ENCODE results near the gene PLAC1.

PLAC1 gene

GRCh38 chrX:134647477-134647877 lies 10.8 kb downstream of the PLAC1 start:
- no peak overlapping the region for H3K9ac ChIP-seq (ENCODE audit: low read length)
- no peaks in the 10 kb centered on the region for H3K9me3 ChIP-seq (ENCODE audit: control insufficient read depth, low read length)

GRCh38 chrX:134646691-134647090 lies 11.6 kb downstream of the PLAC1 start:
- H3K4me3 ChIP-seq (ENCODE audit: low read length) = no peak overlapping the region
- no peak for DNase-seq (ENCODE audit: low read depth)
- H3K9ac ChIP-seq (ENCODE audit: low read length) = no peak overlapping the region
- H3K36me3 ChIP-seq (ENCODE audit: control insufficient read depth, insufficient read depth, low read length, severe bottlenecking) = no peaks in the 10 kb centered on the region
- H3K9me3 ChIP-seq (ENCODE audit: control insufficient read depth, low read length) = no peaks in the 10 kb centered on the region
- peaks cover 4% of the 10 kb centered on the region for H3K4me1 ChIP-seq (ENCODE audit: control insufficient read depth, insufficient read depth, low read length)
- H3K27me3 ChIP-seq (replicated peaks; ENCODE audit: control insufficient read depth, insufficient read depth, low read length) = peaks cover 31% of the 10 kb centered on the region

More at GRCh38 chrX:134647477-134647877, 10.8 kb downstream of the PLAC1 start:
- Histone ChIP-seq H3K4me1 (ENCODE audit: control insufficient read depth, insufficient read depth, low read length) (peaks cover 3% of the 10 kb centered on the region), H3K4me3 (ENCODE audit: low read length) (no peak overlapping the region), H3K36me3 (ENCODE audit: control insufficient read depth, insufficient read depth, low read length, severe bottlenecking) (no peaks in the 10 kb centered on the region), H3K27me3 (replicated peaks; ENCODE audit: control insufficient read depth, insufficient read depth, low read length) (peaks cover 38% of the 10 kb centered on the region)
- DNase-seq (ENCODE audit: low read depth) = no peak

DNA sequence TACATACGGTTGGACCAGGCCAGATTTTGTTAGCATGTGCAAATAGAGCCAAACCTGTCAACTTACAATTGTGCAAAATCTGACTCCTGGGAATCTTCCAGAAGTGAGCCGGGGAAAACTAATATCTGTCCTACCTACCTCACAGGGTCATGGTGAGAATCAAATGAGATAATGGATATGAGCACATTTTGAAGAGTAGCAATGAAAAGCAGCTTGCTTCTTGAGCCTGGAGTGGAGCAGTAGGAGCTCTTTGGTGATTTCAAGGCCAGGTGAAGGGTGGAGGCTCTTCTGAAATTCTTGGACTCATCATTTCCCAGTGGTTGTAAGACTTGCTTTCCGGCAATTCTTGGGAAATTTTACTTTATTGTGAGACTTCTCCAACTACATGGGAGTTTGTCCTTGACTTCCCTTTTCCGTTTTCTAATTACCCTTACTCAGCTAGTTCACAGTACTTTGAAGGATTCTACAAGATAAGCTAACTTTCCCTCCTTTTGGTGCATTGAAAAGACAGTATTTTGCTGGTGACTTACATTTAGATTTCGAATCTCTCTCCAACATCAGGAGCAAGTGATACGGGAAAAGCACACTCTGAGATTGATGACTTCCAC lies 12.2 kb downstream of the PLAC1 start:
- Histone ChIP-seq H3K27me3 (replicated peaks; ENCODE audit: control insufficient read depth, insufficient read depth, low read length) (peaks cover 27% of the 10 kb centered on the region), H3K9ac (ENCODE audit: low read length) (no peak overlapping the region), H3K9me3 (ENCODE audit: control insufficient read depth, low read length) (no peaks in the 10 kb centered on the region), H3K36me3 (ENCODE audit: control insufficient read depth, insufficient read depth, low read length, severe bottlenecking) (no peaks in the 10 kb centered on the region), H3K4me1 (ENCODE audit: control insufficient read depth, insufficient read depth, low read length) (peaks cover 4% of the 10 kb centered on the region), H3K4me3 (ENCODE audit: low read length) (no peak overlapping the region)
- no peak for DNase-seq (ENCODE audit: low read depth)

DNA sequence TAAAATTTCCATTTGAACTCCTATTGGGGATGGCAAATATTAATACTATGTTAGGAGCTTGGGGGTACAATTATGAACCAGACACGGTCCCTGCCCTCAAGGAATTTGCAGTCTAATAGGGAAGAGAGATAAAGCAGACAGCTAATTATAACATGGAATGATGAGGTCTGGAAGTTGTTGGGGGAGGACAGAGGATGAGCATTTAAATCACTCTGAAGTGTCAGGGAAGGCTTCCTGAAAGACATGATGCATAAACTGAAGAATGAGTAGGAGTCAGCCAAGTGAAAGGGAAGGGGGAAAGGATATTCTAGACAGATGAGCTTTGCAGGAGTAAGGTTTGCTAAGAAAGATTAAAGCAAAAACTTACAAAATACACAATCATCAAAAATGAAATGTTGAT lies 15.9 kb downstream of the PLAC1 start:
- H3K9ac ChIP-seq (ENCODE audit: low read length) = no peak overlapping the region
- no peak for DNase-seq (ENCODE audit: low read depth)
- H3K9me3 ChIP-seq (ENCODE audit: control insufficient read depth, low read length) = no peaks in the 10 kb centered on the region
- no peaks in the 10 kb centered on the region for H3K36me3 ChIP-seq (ENCODE audit: control insufficient read depth, insufficient read depth, low read length, severe bottlenecking)
- peaks cover 4% of the 10 kb centered on the region for H3K4me1 ChIP-seq (ENCODE audit: control insufficient read depth, insufficient read depth, low read length)
- H3K27me3 ChIP-seq (replicated peaks; ENCODE audit: control insufficient read depth, insufficient read depth, low read length) = peaks cover 16% of the 10 kb centered on the region
- H3K4me3 ChIP-seq (ENCODE audit: low read length) = no peak overlapping the region

DNA sequence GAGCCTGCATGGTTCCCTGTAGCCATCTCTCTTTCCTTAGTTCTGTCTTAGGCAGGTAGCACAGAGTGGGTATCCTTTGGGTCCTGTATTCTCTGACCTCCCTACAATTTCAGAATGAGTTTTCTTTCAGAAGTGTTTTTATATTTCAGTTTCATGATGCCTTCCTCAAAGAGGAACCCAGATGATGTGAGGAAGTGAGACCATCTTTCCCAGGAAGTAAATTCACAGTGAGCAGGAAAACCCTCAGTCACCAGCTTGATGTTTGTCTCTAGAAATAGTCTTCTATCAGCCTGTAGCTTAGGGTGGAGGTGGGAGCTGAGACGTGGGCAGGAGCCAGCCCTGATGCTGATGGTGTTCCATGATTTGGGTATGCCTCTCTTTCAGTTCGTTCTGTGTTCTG lies 16.9 kb downstream of the PLAC1 start:
- no peaks in the 10 kb centered on the region for H3K9me3 ChIP-seq (ENCODE audit: control insufficient read depth, low read length)
- peaks cover 13% of the 10 kb centered on the region for H3K4me1 ChIP-seq (ENCODE audit: control insufficient read depth, insufficient read depth, low read length)
- H3K36me3 ChIP-seq (ENCODE audit: control insufficient read depth, insufficient read depth, low read length, severe bottlenecking) = no peaks in the 10 kb centered on the region
- DNase-seq (ENCODE audit: low read depth) = no peak
- no peak overlapping the region for H3K4me3 ChIP-seq (ENCODE audit: low read length)
- peaks cover 10% of the 10 kb centered on the region for H3K27me3 ChIP-seq (replicated peaks; ENCODE audit: control insufficient read depth, insufficient read depth, low read length)
- no peak overlapping the region for H3K9ac ChIP-seq (ENCODE audit: low read length)

- H3K9ac ChIP-seq (ENCODE audit: low read length) = no peak overlapping the region
- H3K4me1 ChIP-seq (ENCODE audit: control insufficient read depth, insufficient read depth, low read length) = peaks cover 13% of the 10 kb centered on the region
- H3K4me3 ChIP-seq (ENCODE audit: low read length) = no peak overlapping the region
- H3K9me3 ChIP-seq (ENCODE audit: control insufficient read depth, low read length) = no peaks in the 10 kb centered on the region
- H3K36me3 ChIP-seq (ENCODE audit: control insufficient read depth, insufficient read depth, low read length, severe bottlenecking) = no peaks in the 10 kb centered on the region
- no peak for DNase-seq (ENCODE audit: low read depth)
- peaks cover 6% of the 10 kb centered on the region for H3K27me3 ChIP-seq (replicated peaks; ENCODE audit: control insufficient read depth, insufficient read depth, low read length)
Observed at GRCh38 chrX:134640914-134641313, 17.4 kb downstream of the PLAC1 start.

DNA sequence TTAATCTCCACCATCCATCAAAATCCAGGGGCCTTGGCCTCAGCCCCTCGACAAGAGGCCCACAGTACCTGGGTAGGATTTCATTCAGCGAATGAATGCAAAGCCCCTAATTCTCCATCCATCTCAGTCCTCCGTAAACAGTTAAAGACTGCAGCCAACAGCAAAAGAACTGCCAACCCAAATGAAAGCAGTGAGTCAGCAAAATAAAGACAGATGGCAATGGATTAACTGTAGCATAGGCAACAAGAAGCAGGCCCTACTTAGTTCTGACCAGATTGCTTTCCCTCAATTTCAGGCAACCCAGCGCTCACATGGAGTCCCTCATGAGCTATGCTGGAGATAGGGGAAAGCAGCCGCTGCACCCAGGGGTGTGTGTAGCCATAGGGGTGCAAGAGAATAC lies 21.4 kb downstream of the PLAC1 start:
- no peaks in the 10 kb centered on the region for H3K9me3 ChIP-seq (ENCODE audit: control insufficient read depth, low read length)
- DNase-seq (ENCODE audit: low read depth) = peak; percentile 61
- H3K9ac ChIP-seq (ENCODE audit: low read length) = no peak overlapping the region
- peaks cover 16% of the 10 kb centered on the region for H3K4me1 ChIP-seq (ENCODE audit: control insufficient read depth, insufficient read depth, low read length)
- H3K27me3 ChIP-seq (replicated peaks; ENCODE audit: control insufficient read depth, insufficient read depth, low read length) = peaks cover 8% of the 10 kb centered on the region
- H3K36me3 ChIP-seq (ENCODE audit: control insufficient read depth, insufficient read depth, low read length, severe bottlenecking) = no peaks in the 10 kb centered on the region
- no peak overlapping the region for H3K4me3 ChIP-seq (ENCODE audit: low read length)

GRCh38 chrX:134634691-134635090 lies 23.6 kb downstream of the PLAC1 start:
- no peaks in the 10 kb centered on the region for H3K36me3 ChIP-seq (ENCODE audit: control insufficient read depth, insufficient read depth, low read length, severe bottlenecking)
- H3K4me1 ChIP-seq (ENCODE audit: control insufficient read depth, insufficient read depth, low read length) = peaks cover 26% of the 10 kb centered on the region
- peak; percentile 77 for DNase-seq (ENCODE audit: low read depth)
- no peak overlapping the region for H3K4me3 ChIP-seq (ENCODE audit: low read length)
- no peak overlapping the region for H3K9ac ChIP-seq (ENCODE audit: low read length)
- peaks cover 8% of the 10 kb centered on the region for H3K27me3 ChIP-seq (replicated peaks; ENCODE audit: control insufficient read depth, insufficient read depth, low read length)
- H3K9me3 ChIP-seq (ENCODE audit: control insufficient read depth, low read length) = no peaks in the 10 kb centered on the region

GRCh38 chrX:134633832-134634231 lies 24.4 kb downstream of the PLAC1 start:
- Histone ChIP-seq H3K36me3 (ENCODE audit: control insufficient read depth, insufficient read depth, low read length, severe bottlenecking) (no peaks in the 10 kb centered on the region), H3K4me3 (ENCODE audit: low read length) (no peak overlapping the region), H3K27me3 (replicated peaks; ENCODE audit: control insufficient read depth, insufficient read depth, low read length) (peaks cover 12% of the 10 kb centered on the region), H3K9me3 (ENCODE audit: control insufficient read depth, low read length) (no peaks in the 10 kb centered on the region), H3K9ac (ENCODE audit: low read length) (no peak overlapping the region), H3K4me1 (ENCODE audit: control insufficient read depth, insufficient read depth, low read length) (peaks cover 26% of the 10 kb centered on the region)
- no peak for DNase-seq (ENCODE audit: low read depth)

DNA sequence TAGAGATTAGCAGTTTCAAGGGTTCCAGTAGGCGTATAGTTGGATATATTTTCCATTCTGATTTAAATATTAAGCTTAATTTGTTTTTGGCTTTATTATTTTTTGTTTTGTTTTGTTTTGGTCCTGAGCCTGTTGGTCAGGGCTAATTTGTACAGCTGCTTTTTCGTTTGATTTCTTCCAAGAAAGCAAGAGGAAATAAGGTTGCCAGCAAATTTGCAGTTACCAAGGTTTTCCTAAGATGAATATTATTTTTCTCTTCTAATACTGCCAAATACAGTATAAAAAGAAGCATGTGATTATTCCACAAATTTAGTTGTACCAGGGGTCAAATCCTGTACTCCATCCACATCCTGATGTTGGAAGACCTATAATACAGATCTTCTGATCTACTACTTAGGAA lies 24.9 kb downstream of the PLAC1 start:
- Histone ChIP-seq H3K9me3 (ENCODE audit: control insufficient read depth, low read length) (no peaks in the 10 kb centered on the region), H3K36me3 (ENCODE audit: control insufficient read depth, insufficient read depth, low read length, severe bottlenecking) (no peaks in the 10 kb centered on the region), H3K4me1 (ENCODE audit: control insufficient read depth, insufficient read depth, low read length) (peaks cover 26% of the 10 kb centered on the region), H3K9ac (ENCODE audit: low read length) (no peak overlapping the region), H3K4me3 (ENCODE audit: low read length) (no peak overlapping the region), H3K27me3 (replicated peaks; ENCODE audit: control insufficient read depth, insufficient read depth, low read length) (peaks cover 12% of the 10 kb centered on the region)
- DNase-seq (ENCODE audit: low read depth) = no peak

GRCh38 chrX:134632355-134632754 lies 25.9 kb downstream of the PLAC1 start:
- Histone ChIP-seq H3K4me3 (ENCODE audit: low read length) (no peak overlapping the region), H3K4me1 (ENCODE audit: control insufficient read depth, insufficient read depth, low read length) (peaks cover 26% of the 10 kb centered on the region), H3K36me3 (ENCODE audit: control insufficient read depth, insufficient read depth, low read length, severe bottlenecking) (no peaks in the 10 kb centered on the region), H3K9me3 (ENCODE audit: control insufficient read depth, low read length) (no peaks in the 10 kb centered on the region), H3K27me3 (replicated peaks; ENCODE audit: control insufficient read depth, insufficient read depth, low read length) (peaks cover 12% of the 10 kb centered on the region), H3K9ac (ENCODE audit: low read length) (no peak overlapping the region)
- no peak for DNase-seq (ENCODE audit: low read depth)
